MM.1S (cell line): ENCODE results near the gene IL22RA2.

Source experiments
- DNase-seq: peaks from one replicate; pipeline ENCODE4 v3.0.0-alpha.2; 2015
- H2AFZ ChIP-seq: fragments of 300-600 bp; sonication (generic); 2 replicates; pipeline ENCODE4 v1.6.0; 2016; ENCODE audit warnings: antibody characterized with exemption, low read length
- H3F3A ChIP-seq: fragments of 300-600 bp; sonication (generic); 2 replicates; pipeline ENCODE4 v1.6.1; 2016; ENCODE audit warnings: mild to moderate bottlenecking, antibody characterized with exemption, low read length, moderate library complexity, mixed read lengths; ENCODE audit not compliant: insufficient read depth
- H3K27ac ChIP-seq: fragments of 300-600 bp; sonication (generic); 2 replicates; pipeline ENCODE4 v1.5.1; 2016; ENCODE audit warnings: mild to moderate bottlenecking, low read length
- H3K27me3 ChIP-seq: fragments of 300-600 bp; sonication (generic); replicated peaks from 2 replicates; pipeline ENCODE4 v1.6.0; 2016; ENCODE audit warnings: low read length; ENCODE audit not compliant: insufficient read depth
- H3K36me3 ChIP-seq: fragments of 300-600 bp; sonication (generic); replicated peaks from 2 replicates; pipeline ENCODE4 v1.6.1; 2016; ENCODE audit warnings: mild to moderate bottlenecking, low read length, mixed read lengths; ENCODE audit not compliant: insufficient read depth
- H3K4me1 ChIP-seq: fragments of 300-600 bp; sonication (generic); 2 replicates; pipeline ENCODE4 v1.6.1; 2016; ENCODE audit warnings: low read length, mixed read lengths
- H3K4me2 ChIP-seq: fragments of 300-600 bp; sonication (generic); 2 replicates; pipeline ENCODE4 v1.6.0; 2016; ENCODE audit warnings: low read depth, low read length
- H3K4me3 ChIP-seq: fragments of 300-600 bp; sonication (generic); 2 replicates; pipeline ENCODE4 v1.5.1; 2016; ENCODE audit warnings: low read length, mixed read lengths
- H3K79me2 ChIP-seq: fragments of 300-600 bp; sonication (generic); 2 replicates; pipeline ENCODE4 v1.6.1; 2016; ENCODE audit warnings: mixed run types, low read length, mixed read lengths
- H3K9ac ChIP-seq: fragments of 300-600 bp; sonication (generic); 2 replicates; pipeline ENCODE4 v1.6.1; 2016; ENCODE audit warnings: low read length, mixed read lengths
- H3K9me2 ChIP-seq: fragments of 300-600 bp; sonication (generic); replicated peaks from 2 replicates; pipeline ENCODE4 v1.6.1; 2016; ENCODE audit warnings: mild to moderate bottlenecking, low read length, mixed read lengths; ENCODE audit not compliant: insufficient read depth
- H3K9me3 ChIP-seq: fragments of 300-600 bp; sonication (generic); replicated peaks from 2 replicates; pipeline ENCODE4 v1.6.1; 2016; ENCODE audit warnings: mild to moderate bottlenecking, low read length, mixed read lengths; ENCODE audit not compliant: insufficient read depth
- H4K20me1 ChIP-seq: fragments of 300-600 bp; sonication (generic); 2 replicates; pipeline ENCODE4 v1.6.1; 2016; ENCODE audit warnings: mild to moderate bottlenecking, low read length, moderate library complexity, mixed read lengths; ENCODE audit not compliant: insufficient read depth
- CTCF ChIP-seq: fragments of 300-600 bp; sonication (generic); IDR thresholded peaks from 2 replicates; pipeline ENCODE4 v1.5.1; 2016; ENCODE audit warnings: antibody characterized with exemption, low read length, mixed read lengths
- EZH2 ChIP-seq: fragments of 300-600 bp; sonication (generic); optimal IDR thresholded peaks from 2 replicates; pipeline ENCODE3; 2017; ENCODE audit warnings: low read depth, mild to moderate bottlenecking, antibody characterized with exemption, low read length, mixed read lengths
- EZH2phosphoT487 ChIP-seq: fragments of 300-600 bp; sonication (generic); IDR thresholded peaks from 2 replicates; pipeline ENCODE4 v1.6.1; 2018; ENCODE audit warnings: antibody characterized with exemption, low read length

The IL22RA2 gene

GRCh38 chr6:137170266-137171052, 3.0 kb downstream of the IL22RA2 start:
- DNase-seq: no peak
- no peaks in the 10 kb centered on the region for H3K79me2 ChIP-seq
- H2AFZ ChIP-seq: no peak overlapping the region
- no peak overlapping the region for H3K4me2 ChIP-seq
- peaks cover 5% of the 10 kb centered on the region for H3K4me1 ChIP-seq
- H4K20me1 ChIP-seq: no peaks in the 10 kb centered on the region
- no peaks in the 10 kb centered on the region for H3K36me3 ChIP-seq
- no peak overlapping the region for H3K27ac ChIP-seq
- no peak for TF ChIP-seq CTCF
- no peak for TF ChIP-seq EZH2
- no peak for TF ChIP-seq EZH2phosphoT487
- peaks cover 5% of the 10 kb centered on the region for H3F3A ChIP-seq
- H3K9me3 ChIP-seq: no peaks in the 10 kb centered on the region
- no peak overlapping the region for H3K4me3 ChIP-seq
- no peaks in the 10 kb centered on the region for H3K27me3 ChIP-seq
- H3K9ac ChIP-seq: no peak overlapping the region
- no peaks in the 10 kb centered on the region for H3K9me2 ChIP-seq

GRCh38 chr6:137167702-137168377, 5.6 kb downstream of the IL22RA2 start:
- Histone ChIP-seq H3K4me1 (peaks cover 13% of the 10 kb centered on the region), H3K9me3 (no peaks in the 10 kb centered on the region), H3K9ac (no peak overlapping the region), H3K27ac (no peak overlapping the region), H3K27me3 (no peaks in the 10 kb centered on the region), H3F3A (peaks cover 12% of the 10 kb centered on the region), H3K79me2 (no peaks in the 10 kb centered on the region), H3K4me3 (no peak overlapping the region), H4K20me1 (no peaks in the 10 kb centered on the region), H3K9me2 (no peaks in the 10 kb centered on the region), H2AFZ (no peak overlapping the region), H3K4me2 (no peak overlapping the region), H3K36me3 (no peaks in the 10 kb centered on the region)
- TF ChIP-seq EZH2 (no peak), EZH2phosphoT487 (no peak), CTCF (no peak)
- no peak for DNase-seq

- Histone ChIP-seq H3K4me3 (no peak overlapping the region), H4K20me1 (no peaks in the 10 kb centered on the region), H3K79me2 (no peaks in the 10 kb centered on the region), H3K27ac (no peak overlapping the region), H3K4me2 (no peak overlapping the region), H3F3A (peaks cover 12% of the 10 kb centered on the region), H3K4me1 (peaks cover 13% of the 10 kb centered on the region), H3K9me2 (no peaks in the 10 kb centered on the region), H3K9ac (no peak overlapping the region), H3K36me3 (no peaks in the 10 kb centered on the region), H3K9me3 (no peaks in the 10 kb centered on the region), H2AFZ (no peak overlapping the region), H3K27me3 (no peaks in the 10 kb centered on the region)
- TF ChIP-seq EZH2phosphoT487 (no peak), CTCF (no peak), EZH2 (no peak)
- no peak for DNase-seq
These were observed 7.0 kb downstream of the IL22RA2 start for GRCh38 chr6:137166247-137167098.
